WTC11 (cell line): ENCODE measurements around the gene RWDD3. TPM values are rescaled to one million over a fixed set of nuclear protein-coding genes. Genes with fewer than 3 reads are reported as not detected.

Source experiments
- ATAC-seq: fragments of 200-7000 bp; cut with Tn5 transposase; 2 replicates; pipeline ENCODE4 v1.10.0; 2021; ENCODE audit warnings: mild to moderate bottlenecking, moderate library complexity
- CTCF ChIA-PET: fragments of 300-600 bp; sonication (Branson Sonifier 250); formaldehyde crosslinking; loops from one replicate; lab custom pipeline; 2021; ENCODE audit warnings: antibody characterized with exemption; lab: Charles Lee
- POLR2A ChIA-PET: fragments of 350-600 bp; sonication (Branson Sonifier 250); formaldehyde crosslinking; loops from one replicate; lab custom pipeline; 2021; ENCODE audit warnings: antibody characterized with exemption; lab: Charles Lee
- DNase-seq: peaks from one replicate; pipeline ENCODE4 v3.0.0; 2021; ENCODE audit warnings: low spot score
- H3K27ac Mint-ChIP-seq: 2 replicates; pipeline ENCODE4 v1.8.0; 2021; ENCODE audit warnings: mixed read lengths
- H3K27me3 Mint-ChIP-seq: 2 replicates; pipeline ENCODE4 v1.8.0; 2021; ENCODE audit warnings: low read depth, mild to moderate bottlenecking, moderate library complexity, mixed read lengths
- H3K36me3 Mint-ChIP-seq: 2 replicates; pipeline ENCODE4 v1.8.0; 2021; ENCODE audit warnings: mixed read lengths
- H3K4me1 Mint-ChIP-seq: 2 replicates; pipeline ENCODE4 v1.8.0; 2022; ENCODE audit warnings: mixed read lengths
- H3K4me3 Mint-ChIP-seq: 2 replicates; pipeline ENCODE4 v1.8.0; 2021; ENCODE audit warnings: mild to moderate bottlenecking, moderate library complexity, mixed read lengths
- H3K9me3 Mint-ChIP-seq: 2 replicates; pipeline ENCODE4 v1.8.0; 2021; ENCODE audit warnings: mixed read lengths
- ATF1 ChIP-seq: sonication (generic); formaldehyde crosslinking; IDR thresholded peaks from 2 replicates; pipeline ENCODE4 v1.8.1; 2023; ENCODE audit warnings: mild to moderate bottlenecking, moderate library complexity, missing genetic modification reagents
- CBFB ChIP-seq: sonication (generic); formaldehyde crosslinking; IDR thresholded peaks from 2 replicates; pipeline ENCODE4 v1.8.1; 2022; ENCODE audit warnings: mild to moderate bottlenecking, low read depth, missing genetic modification reagents
- CREB1 ChIP-seq: sonication (generic); formaldehyde crosslinking; IDR thresholded peaks from 2 replicates; pipeline ENCODE4 v1.8.0; 2023; ENCODE audit warnings: mild to moderate bottlenecking, missing genetic modification reagents
- ELF4 ChIP-seq: sonication (generic); formaldehyde crosslinking; IDR thresholded peaks from 2 replicates; pipeline ENCODE4 v1.8.1; 2022; ENCODE audit warnings: low read depth, mild to moderate bottlenecking, moderate library complexity, missing genetic modification reagents
- EMX1 ChIP-seq: fragments of 250-450 bp; sonication (Bioruptor Pico); IDR thresholded peaks from 2 replicates; pipeline ENCODE4 v1.8.0; 2021; ENCODE audit warnings: mild to moderate bottlenecking
- ESRRA ChIP-seq: sonication (generic); formaldehyde crosslinking; IDR thresholded peaks from 2 replicates; pipeline ENCODE4 v1.8.1; 2022; ENCODE audit warnings: mild to moderate bottlenecking, missing genetic modification reagents, borderline replicate concordance
- FOXP1 ChIP-seq: sonication (generic); formaldehyde crosslinking; IDR thresholded peaks from 2 replicates; pipeline ENCODE4 v1.8.0; 2022; ENCODE audit warnings: missing genetic modification reagents, mild to moderate bottlenecking, moderate library complexity, borderline replicate concordance
- GRHL2 ChIP-seq: fragments of 250-450 bp; sonication (Bioruptor Pico); IDR thresholded peaks from 2 replicates; pipeline ENCODE4 v1.8.0; 2022; ENCODE audit warnings: mild to moderate bottlenecking, moderate library complexity; ENCODE audit not compliant: insufficient replicate concordance, severe bottlenecking
- NFYB ChIP-seq: sonication (generic); formaldehyde crosslinking; conservative IDR thresholded peaks from 2 replicates; pipeline ENCODE4 v1.8.0; 2022; ENCODE audit warnings: low read depth, missing genetic modification reagents
- NR3C1 ChIP-seq: sonication (generic); formaldehyde crosslinking; conservative IDR thresholded peaks from 2 replicates; pipeline ENCODE4 v1.8.1; 2023; ENCODE audit warnings: low read depth, mild to moderate bottlenecking, missing genetic modification reagents
- OVOL2 ChIP-seq: fragments of 250-450 bp; sonication (Bioruptor Pico); IDR thresholded peaks from 2 replicates; pipeline ENCODE4 v1.9.0; 2021; ENCODE audit warnings: mild to moderate bottlenecking, borderline replicate concordance
- TEAD4 ChIP-seq: sonication (generic); formaldehyde crosslinking; IDR thresholded peaks from 2 replicates; pipeline ENCODE4 v1.8.0; 2022; ENCODE audit warnings: mild to moderate bottlenecking, missing genetic modification reagents
- ZNF121 ChIP-seq: sonication (generic); formaldehyde crosslinking; IDR thresholded peaks from 2 replicates; pipeline ENCODE4 v1.8.0; 2023; ENCODE audit warnings: missing genetic modification reagents
- ZNF138 ChIP-seq: sonication (generic); formaldehyde crosslinking; conservative IDR thresholded peaks from 2 replicates; pipeline ENCODE4 v1.8.1; 2022; ENCODE audit warnings: mild to moderate bottlenecking, moderate library complexity, missing genetic modification reagents
- ZNF396 ChIP-seq: fragments of 250-450 bp; sonication (Bioruptor Pico); IDR thresholded peaks from 2 replicates; pipeline ENCODE4 v1.8.0; 2021; ENCODE audit warnings: mild to moderate bottlenecking, moderate library complexity, borderline replicate concordance
- total RNA-seq: library from RNA; stranded (reverse); gene quantifications from 3 replicates; pipeline ENCODE4 v1.2.3, GENCODE V29; 2021
- TF ChIP-seq, protein P1 (sequence below): sonication (generic); formaldehyde crosslinking; IDR thresholded peaks from 2 replicates; pipeline ENCODE4 v1.8.1; 2022; ENCODE audit warnings: low read depth, mild to moderate bottlenecking, moderate library complexity, missing genetic modification reagents, borderline replicate concordance
- TF ChIP-seq, protein P2 (sequence below): sonication (generic); formaldehyde crosslinking; IDR thresholded peaks from 2 replicates; pipeline ENCODE4 v1.8.1; 2022; ENCODE audit warnings: missing genetic modification reagents, borderline replicate concordance
- TF ChIP-seq, protein P3 (sequence below): sonication (generic); formaldehyde crosslinking; IDR thresholded peaks from 2 replicates; pipeline ENCODE4 v1.8.1; 2022; ENCODE audit warnings: mild to moderate bottlenecking, missing genetic modification reagents, moderate library complexity, borderline replicate concordance
- TF ChIP-seq, protein P4 (sequence below): sonication (generic); formaldehyde crosslinking; IDR thresholded peaks from 2 replicates; pipeline ENCODE4 v1.8.1; 2022; ENCODE audit warnings: mild to moderate bottlenecking, moderate library complexity, missing genetic modification reagents
- TF ChIP-seq, protein P5 (sequence below): sonication (generic); formaldehyde crosslinking; IDR thresholded peaks from 2 replicates; pipeline ENCODE4 v1.8.1; 2023; ENCODE audit warnings: mild to moderate bottlenecking, moderate library complexity, missing genetic modification reagents
- TF ChIP-seq, protein P6 (sequence below): fragments of 250-450 bp; sonication (Bioruptor Pico); IDR thresholded peaks from 2 replicates; pipeline ENCODE4 v1.9.0; 2021; ENCODE audit warnings: mild to moderate bottlenecking, borderline replicate concordance

Gene RWDD3
- total RNA-seq, 1 experiment from 2014 or later, result 13.9 TPM

DNA sequence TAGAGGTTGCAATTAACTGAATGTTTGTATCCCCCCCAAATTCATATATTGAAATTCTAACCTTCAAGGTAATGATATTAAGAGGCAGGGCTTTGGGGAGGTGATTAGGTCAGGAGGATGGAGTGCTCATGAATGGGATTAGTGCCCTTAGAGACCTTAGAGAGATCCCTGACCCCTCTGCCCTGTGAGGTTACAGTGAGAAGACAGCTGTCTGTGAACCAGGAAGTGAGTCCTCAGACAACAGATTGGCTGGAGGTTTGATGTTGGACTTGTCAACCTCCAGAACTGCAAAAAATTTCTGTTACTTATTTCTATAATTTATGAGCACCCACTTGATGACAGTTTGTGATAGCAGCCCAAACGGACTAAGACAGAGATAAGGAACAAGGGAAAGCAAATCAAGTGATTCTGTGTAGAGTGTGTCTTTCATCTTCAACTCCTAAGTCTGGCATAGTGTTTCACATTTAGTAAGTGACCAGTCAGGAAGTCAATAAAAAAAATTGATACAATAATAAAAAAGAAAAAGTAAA lies 30.0 kb upstream of the RWDD3 start:
- Mint-ChIP-seq H3K27ac (no peak overlapping the region), H3K9me3 (no peaks in the 10 kb centered on the region), H3K4me3 (no peak overlapping the region), H3K27me3 (no peaks in the 10 kb centered on the region), H3K36me3 (no peaks in the 10 kb centered on the region), H3K4me1 (peaks cover 3% of the 10 kb centered on the region; the same call in 1 of the 2 replicates)
- TF ChIP-seq ELF4 (no peak), ESRRA (CRISPR knock-in tag) (no peak), ATF1 (CRISPR knock-in tag) (no peak), ZNF396 (CRISPR knock-in tag) (no peak), OVOL2 (CRISPR knock-in tag) (no peak), CREB1 (CRISPR knock-in tag) (no peak), TEAD4 (CRISPR knock-in tag) (no peak)
- TF ChIP-seq, protein P1, sequence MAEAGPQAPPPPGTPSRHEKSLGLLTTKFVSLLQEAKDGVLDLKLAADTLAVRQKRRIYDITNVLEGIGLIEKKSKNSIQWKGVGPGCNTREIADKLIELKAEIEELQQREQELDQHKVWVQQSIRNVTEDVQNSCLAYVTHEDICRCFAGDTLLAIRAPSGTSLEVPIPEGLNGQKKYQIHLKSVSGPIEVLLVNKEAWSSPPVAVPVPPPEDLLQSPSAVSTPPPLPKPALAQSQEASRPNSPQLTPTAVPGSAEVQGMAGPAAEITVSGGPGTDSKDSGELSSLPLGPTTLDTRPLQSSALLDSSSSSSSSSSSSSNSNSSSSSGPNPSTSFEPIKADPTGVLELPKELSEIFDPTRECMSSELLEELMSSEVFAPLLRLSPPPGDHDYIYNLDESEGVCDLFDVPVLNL (CRISPR knock-in tag), result no peak
- TF ChIP-seq, protein P2, sequence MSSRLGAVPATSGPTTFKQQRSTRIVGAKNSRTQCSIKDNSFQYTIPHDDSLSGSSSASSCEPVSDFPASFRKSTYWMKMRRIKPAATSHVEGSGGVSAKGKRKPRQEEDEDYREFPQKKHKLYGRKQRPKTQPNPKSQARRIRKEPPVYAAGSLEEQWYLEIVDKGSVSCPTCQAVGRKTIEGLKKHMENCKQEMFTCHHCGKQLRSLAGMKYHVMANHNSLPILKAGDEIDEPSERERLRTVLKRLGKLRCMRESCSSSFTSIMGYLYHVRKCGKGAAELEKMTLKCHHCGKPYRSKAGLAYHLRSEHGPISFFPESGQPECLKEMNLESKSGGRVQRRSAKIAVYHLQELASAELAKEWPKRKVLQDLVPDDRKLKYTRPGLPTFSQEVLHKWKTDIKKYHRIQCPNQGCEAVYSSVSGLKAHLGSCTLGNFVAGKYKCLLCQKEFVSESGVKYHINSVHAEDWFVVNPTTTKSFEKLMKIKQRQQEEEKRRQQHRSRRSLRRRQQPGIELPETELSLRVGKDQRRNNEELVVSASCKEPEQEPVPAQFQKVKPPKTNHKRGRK (CRISPR knock-in tag), result no peak
- TF ChIP-seq, protein P3, sequence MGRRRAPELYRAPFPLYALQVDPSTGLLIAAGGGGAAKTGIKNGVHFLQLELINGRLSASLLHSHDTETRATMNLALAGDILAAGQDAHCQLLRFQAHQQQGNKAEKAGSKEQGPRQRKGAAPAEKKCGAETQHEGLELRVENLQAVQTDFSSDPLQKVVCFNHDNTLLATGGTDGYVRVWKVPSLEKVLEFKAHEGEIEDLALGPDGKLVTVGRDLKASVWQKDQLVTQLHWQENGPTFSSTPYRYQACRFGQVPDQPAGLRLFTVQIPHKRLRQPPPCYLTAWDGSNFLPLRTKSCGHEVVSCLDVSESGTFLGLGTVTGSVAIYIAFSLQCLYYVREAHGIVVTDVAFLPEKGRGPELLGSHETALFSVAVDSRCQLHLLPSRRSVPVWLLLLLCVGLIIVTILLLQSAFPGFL (CRISPR knock-in tag), result no peak
- TF ChIP-seq, protein P4, sequence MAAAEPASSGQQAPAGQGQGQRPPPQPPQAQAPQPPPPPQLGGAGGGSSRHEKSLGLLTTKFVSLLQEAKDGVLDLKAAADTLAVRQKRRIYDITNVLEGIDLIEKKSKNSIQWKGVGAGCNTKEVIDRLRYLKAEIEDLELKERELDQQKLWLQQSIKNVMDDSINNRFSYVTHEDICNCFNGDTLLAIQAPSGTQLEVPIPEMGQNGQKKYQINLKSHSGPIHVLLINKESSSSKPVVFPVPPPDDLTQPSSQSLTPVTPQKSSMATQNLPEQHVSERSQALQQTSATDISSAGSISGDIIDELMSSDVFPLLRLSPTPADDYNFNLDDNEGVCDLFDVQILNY (CRISPR knock-in tag), result no peak
- TF ChIP-seq, protein P5, sequence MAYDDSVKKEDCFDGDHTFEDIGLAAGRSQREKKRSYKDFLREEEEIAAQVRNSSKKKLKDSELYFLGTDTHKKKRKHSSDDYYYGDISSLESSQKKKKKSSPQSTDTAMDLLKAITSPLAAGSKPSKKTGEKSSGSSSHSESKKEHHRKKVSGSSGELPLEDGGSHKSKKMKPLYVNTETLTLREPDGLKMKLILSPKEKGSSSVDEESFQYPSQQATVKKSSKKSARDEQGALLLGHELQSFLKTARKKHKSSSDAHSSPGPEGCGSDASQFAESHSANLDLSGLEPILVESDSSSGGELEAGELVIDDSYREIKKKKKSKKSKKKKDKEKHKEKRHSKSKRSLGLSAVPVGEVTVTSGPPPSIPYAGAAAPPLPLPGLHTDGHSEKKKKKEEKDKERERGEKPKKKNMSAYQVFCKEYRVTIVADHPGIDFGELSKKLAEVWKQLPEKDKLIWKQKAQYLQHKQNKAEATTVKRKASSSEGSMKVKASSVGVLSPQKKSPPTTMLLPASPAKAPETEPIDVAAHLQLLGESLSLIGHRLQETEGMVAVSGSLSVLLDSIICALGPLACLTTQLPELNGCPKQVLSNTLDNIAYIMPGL, result no peak
- DNase-seq, result no peak
- ATAC-seq, result no peak
- ChIA-PET POLR2A (no interaction called here), CTCF (no interaction called here)

DNA sequence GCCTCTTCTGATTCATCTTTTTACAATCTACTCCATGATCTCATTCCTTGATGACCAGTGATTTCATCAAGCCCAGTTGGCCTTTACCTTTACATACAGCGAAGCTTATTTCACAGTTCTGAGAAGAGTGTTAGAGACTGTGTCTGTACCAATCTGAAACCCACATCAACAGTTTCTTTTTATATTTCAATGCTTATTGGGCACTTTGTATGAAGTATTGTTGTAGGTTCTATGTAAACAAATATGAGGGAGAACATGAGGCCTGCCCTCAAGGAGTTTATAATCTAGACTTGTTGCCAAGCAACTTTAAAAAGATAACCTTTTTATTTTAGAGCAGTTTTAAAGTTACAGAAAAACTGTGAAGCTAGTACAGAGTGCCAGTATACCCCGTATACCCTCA lies 27.5 kb upstream of the RWDD3 start:
- DNase-seq, result no peak
- H3K4me1 Mint-ChIP-seq, result peaks cover 3% of the 10 kb centered on the region; the same call in 1 of the 2 replicates
- H3K4me3 Mint-ChIP-seq, result no peak overlapping the region
- ChIA-PET CTCF (no interaction called here), POLR2A (no interaction called here)
- peaks cover 4% of the 10 kb centered on the region for H3K9me3 Mint-ChIP-seq
- H3K27me3 Mint-ChIP-seq, result no peaks in the 10 kb centered on the region
- ATAC-seq, result no peak
- no peak overlapping the region for H3K27ac Mint-ChIP-seq
- H3K36me3 Mint-ChIP-seq, result no peaks in the 10 kb centered on the region
- TF ChIP-seq, protein P6, sequence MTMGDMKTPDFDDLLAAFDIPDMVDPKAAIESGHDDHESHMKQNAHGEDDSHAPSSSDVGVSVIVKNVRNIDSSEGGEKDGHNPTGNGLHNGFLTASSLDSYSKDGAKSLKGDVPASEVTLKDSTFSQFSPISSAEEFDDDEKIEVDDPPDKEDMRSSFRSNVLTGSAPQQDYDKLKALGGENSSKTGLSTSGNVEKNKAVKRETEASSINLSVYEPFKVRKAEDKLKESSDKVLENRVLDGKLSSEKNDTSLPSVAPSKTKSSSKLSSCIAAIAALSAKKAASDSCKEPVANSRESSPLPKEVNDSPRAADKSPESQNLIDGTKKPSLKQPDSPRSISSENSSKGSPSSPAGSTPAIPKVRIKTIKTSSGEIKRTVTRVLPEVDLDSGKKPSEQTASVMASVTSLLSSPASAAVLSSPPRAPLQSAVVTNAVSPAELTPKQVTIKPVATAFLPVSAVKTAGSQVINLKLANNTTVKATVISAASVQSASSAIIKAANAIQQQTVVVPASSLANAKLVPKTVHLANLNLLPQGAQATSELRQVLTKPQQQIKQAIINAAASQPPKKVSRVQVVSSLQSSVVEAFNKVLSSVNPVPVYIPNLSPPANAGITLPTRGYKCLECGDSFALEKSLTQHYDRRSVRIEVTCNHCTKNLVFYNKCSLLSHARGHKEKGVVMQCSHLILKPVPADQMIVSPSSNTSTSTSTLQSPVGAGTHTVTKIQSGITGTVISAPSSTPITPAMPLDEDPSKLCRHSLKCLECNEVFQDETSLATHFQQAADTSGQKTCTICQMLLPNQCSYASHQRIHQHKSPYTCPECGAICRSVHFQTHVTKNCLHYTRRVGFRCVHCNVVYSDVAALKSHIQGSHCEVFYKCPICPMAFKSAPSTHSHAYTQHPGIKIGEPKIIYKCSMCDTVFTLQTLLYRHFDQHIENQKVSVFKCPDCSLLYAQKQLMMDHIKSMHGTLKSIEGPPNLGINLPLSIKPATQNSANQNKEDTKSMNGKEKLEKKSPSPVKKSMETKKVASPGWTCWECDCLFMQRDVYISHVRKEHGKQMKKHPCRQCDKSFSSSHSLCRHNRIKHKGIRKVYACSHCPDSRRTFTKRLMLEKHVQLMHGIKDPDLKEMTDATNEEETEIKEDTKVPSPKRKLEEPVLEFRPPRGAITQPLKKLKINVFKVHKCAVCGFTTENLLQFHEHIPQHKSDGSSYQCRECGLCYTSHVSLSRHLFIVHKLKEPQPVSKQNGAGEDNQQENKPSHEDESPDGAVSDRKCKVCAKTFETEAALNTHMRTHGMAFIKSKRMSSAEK, result no peak
- TF ChIP-seq, protein P5, result no peak
- TF ChIP-seq ZNF121 (CRISPR knock-in tag), result no peak
- no peak for TF ChIP-seq NFYB
- no peak for TF ChIP-seq CBFB (CRISPR knock-in tag)
- no peak for TF ChIP-seq GRHL2 (CRISPR knock-in tag)
- no peak for TF ChIP-seq NR3C1
- no peak for TF ChIP-seq FOXP1 (CRISPR knock-in tag)
- no peak for TF ChIP-seq ZNF138
- TF ChIP-seq EMX1 (CRISPR knock-in tag), result no peak
